ENCODE results near the gene TMEM183A.
A peak's percentile ranks its signal among the peaks of the same experiment; 100 is the strongest.

GRCh38 chr1:203026666-203027663 is 19.8 kb downstream of the TMEM183A start:
- TF ChIP-seq ZBTB33 (IDR thresholded peaks at IDR 0.05) (no peak), FOS (IDR thresholded peaks at IDR 0.05; ENCODE audit: borderline replicate concordance, extremely low read depth, insufficient read length) (no peak), SMAD5 (IDR thresholded peaks at IDR 0.05; ENCODE audit: low read depth) (no peak), TCF7 (IDR thresholded peaks at IDR 0.05; ENCODE audit: borderline replicate concordance) (no peak), POLR2A (IDR thresholded peaks at IDR 0.05; ENCODE audit: low read depth, low read length) (no peak), EP300 (IDR thresholded peaks at IDR 0.05; ENCODE audit: borderline replicate concordance in 1 of 2, control insufficient read depth in 1 of 2, low read depth in 2 of 2, low read length in 2 of 2) (no peak), TAF1 (IDR thresholded peaks at IDR 0.05; ENCODE audit: borderline replicate concordance, low read depth, low read length) (no peak), NFXL1 (IDR thresholded peaks at IDR 0.05; ENCODE audit: borderline replicate concordance) (no peak), CTCF (IDR thresholded peaks at IDR 0.05 in 2 of 3, conservative IDR thresholded peaks at IDR 0.05 in 1 of 3; ENCODE audit: control insufficient read depth in 2 of 3, extremely low read depth in 1 of 3, insufficient read depth in 1 of 3, low read depth in 3 of 3, low read length in 3 of 3) (no peak), BRCA1 (IDR thresholded peaks at IDR 0.05; ENCODE audit: low read depth, low read length) (no peak), KDM1A (IDR thresholded peaks at IDR 0.05; ENCODE audit: borderline replicate concordance) (no peak), SIN3A (IDR thresholded peaks at IDR 0.05; ENCODE audit: low read depth, low read length) (0 out of 2 replicates have a peak, but pooled peaks have one; percentile 25), HDAC6 (IDR thresholded peaks at IDR 0.05; ENCODE audit: unreplicated experiment) (no peak)

Data from GM12878 (cell line).